B cell (primary cell): ENCODE data around the gene SFR1.

Experiments used
- CTCF ChIP-seq: fragments of 200-600 bp; IDR thresholded peaks from one replicate; pipeline ENCODE4 v1.8.0; 2022; ENCODE audit warnings: antibody characterized with exemption, mild to moderate bottlenecking
- EZH2 ChIP-seq: IDR thresholded peaks from 2 replicates; pipeline ENCODE4 v1.6.1; 2012; ENCODE audit warnings: borderline replicate concordance, low read depth, mild to moderate bottlenecking, moderate library complexity, low read length; ENCODE audit not compliant: insufficient read depth, poor library complexity, severe bottlenecking

GRCh38 chr10:104139221-104139620 lies 17.2 kb downstream of the SFR1 start:
- TF ChIP-seq CTCF = peak; percentile 53
- no peak for TF ChIP-seq EZH2
